Measurements from ENCODE around the gene FGFBP3. TPM values are rescaled to one million over a fixed set of nuclear protein-coding genes. Genes with fewer than 3 reads are reported as not detected.

The FGFBP3 gene
- polyA plus RNA-seq, 1 of the 3 experiments (the other 2 are of a cell fraction) = 1.3 TPM

GRCh38 chr10:91886954-91887271 lies 22.4 kb downstream of the FGFBP3 start:
- Histone ChIP-seq H3K9me3 (no peaks in the 10 kb centered on the region), H2AFZ (ENCODE audit: low read depth) (peak overlapping the region; percentile 94), H3K4me2 (peak overlapping the region; percentile 78), H4K20me1 (ENCODE audit: insufficient read depth) (no peaks in the 10 kb centered on the region), H3K27me3 (ENCODE audit: insufficient read depth) (no peaks in the 10 kb centered on the region), H3K79me2 (ENCODE audit: insufficient read depth) (no peaks in the 10 kb centered on the region), H3K36me3 (replicated peaks in 1 of 2; ENCODE audit: control insufficient read depth in 1 of 2, insufficient read depth in 2 of 2, low read length in 1 of 2) (no peaks in the 10 kb centered on the region), H3K27ac (ENCODE audit: low read depth in 2 of 2, low read length in 1 of 2) (no peak overlapping the region), H3K4me1 (ENCODE audit: control insufficient read depth in 1 of 2, insufficient read depth in 2 of 2, low read depth in 1 of 2, low read length in 1 of 2) (peaks cover 0 to 9% of the 10 kb centered on the region in 2 experiments; a peak in 2 of 4 replicates), H3K9me2 (no peaks in the 10 kb centered on the region), H3F3A (replicated peaks; ENCODE audit: insufficient read depth) (no peaks in the 10 kb centered on the region), H3K9ac (no peak overlapping the region), H3K4me3 (ENCODE audit: low read depth in 2 of 2, low read length in 1 of 2) (peak overlapping the region; percentile 58 to 63)
- CTCF ChIA-PET = interaction anchor here (0.8 to 1.4 kb wide), 7 partner anchors 12 to 128 kb away, joined by 3 to 5 read pairs (median 3); no protein-coding TSS in a partner anchor
- WGBS (ENCODE audit: low lambda C conversion rate) = 28% methylated on average over 6 of the region's 6 CpGs
- TF ChIP-seq EP300 (IDR thresholded peaks at IDR 0.05; ENCODE audit: borderline replicate concordance in 1 of 2, low read depth in 1 of 2, low read length in 1 of 2) = no peak
- no peak for TF ChIP-seq EZH2phosphoT487 (IDR thresholded peaks at IDR 0.05; ENCODE audit: borderline replicate concordance, low read depth)
- no peak for TF ChIP-seq NFIC (IDR thresholded peaks at IDR 0.05; ENCODE audit: borderline replicate concordance)
- TF ChIP-seq CHD2 (IDR thresholded peaks at IDR 0.05; ENCODE audit: low read length, partially characterized antibody) = no peak
- no peak for TF ChIP-seq ELF1 (IDR thresholded peaks at IDR 0.05)
- no peak for TF ChIP-seq SIN3A (IDR thresholded peaks at IDR 0.05; ENCODE audit: borderline replicate concordance, low read depth, low read length)
- POLR2A ChIA-PET = interaction anchor here (1.0 to 1.4 kb wide), 2 partner anchors 21 to 89 kb away, joined by 4 to 6 read pairs; partner anchors contain the start of gene TNKS2
- no peak for DNase-seq

- Histone ChIP-seq H4K20me1 (ENCODE audit: insufficient read depth) (no peaks in the 10 kb centered on the region), H3K9me2 (no peaks in the 10 kb centered on the region), H2AFZ (ENCODE audit: low read depth) (no peak overlapping the region), H3K4me3 (ENCODE audit: low read depth in 2 of 2, low read length in 1 of 2) (no peak overlapping the region), H3K9me3 (no peaks in the 10 kb centered on the region), H3K4me1 (ENCODE audit: control insufficient read depth in 1 of 2, insufficient read depth in 2 of 2, low read depth in 1 of 2, low read length in 1 of 2) (peaks cover 0 to 9% of the 10 kb centered on the region in 2 experiments; a peak in 2 of 4 replicates), H3K4me2 (no peak overlapping the region), H3K27me3 (ENCODE audit: insufficient read depth) (no peaks in the 10 kb centered on the region), H3F3A (replicated peaks; ENCODE audit: insufficient read depth) (no peaks in the 10 kb centered on the region), H3K36me3 (replicated peaks in 1 of 2; ENCODE audit: control insufficient read depth in 1 of 2, insufficient read depth in 2 of 2, low read length in 1 of 2) (no peaks in the 10 kb centered on the region), H3K79me2 (ENCODE audit: insufficient read depth) (no peaks in the 10 kb centered on the region), H3K9ac (no peak overlapping the region), H3K27ac (ENCODE audit: low read depth in 2 of 2, low read length in 1 of 2) (no peak overlapping the region)
- CTCF ChIA-PET = interaction anchor here (0.7 to 0.9 kb wide), 2 partner anchors 15 to 64 kb away, joined by 3 to 4 read pairs; no protein-coding TSS in a partner anchor
- no peak for DNase-seq
- WGBS (ENCODE audit: low lambda C conversion rate) = 96% methylated on average over 9 of the region's 9 CpGs
- TF ChIP-seq SMC3 (IDR thresholded peaks at IDR 0.05; ENCODE audit: low read depth, low read length) = no peak
- no peak for TF ChIP-seq CHD2 (IDR thresholded peaks at IDR 0.05; ENCODE audit: low read length, partially characterized antibody)
- no peak for TF ChIP-seq FOSL2 (IDR thresholded peaks at IDR 0.05; ENCODE audit: borderline replicate concordance, low read depth)
- POLR2A ChIA-PET = no interaction called here
These were observed 23.8 kb downstream of the FGFBP3 start for GRCh38 chr10:91885362-91886079.

- Histone ChIP-seq H3K79me2 (ENCODE audit: insufficient read depth) (no peaks in the 10 kb centered on the region), H3K9me2 (no peaks in the 10 kb centered on the region), H3K9me3 (no peaks in the 10 kb centered on the region), H3K4me2 (no peak overlapping the region), H3K4me3 (ENCODE audit: low read depth in 2 of 2, low read length in 1 of 2) (no peak overlapping the region), H3K36me3 (replicated peaks in 1 of 2; ENCODE audit: control insufficient read depth in 1 of 2, insufficient read depth in 2 of 2, low read length in 1 of 2) (no peaks in the 10 kb centered on the region), H3K27me3 (ENCODE audit: insufficient read depth) (no peaks in the 10 kb centered on the region), H4K20me1 (ENCODE audit: insufficient read depth) (no peaks in the 10 kb centered on the region), H3K27ac (ENCODE audit: low read depth in 2 of 2, low read length in 1 of 2) (no peak overlapping the region), H3K9ac (no peak overlapping the region), H3K4me1 (ENCODE audit: control insufficient read depth in 1 of 2, insufficient read depth in 2 of 2, low read depth in 1 of 2, low read length in 1 of 2) (peaks cover 0 to 9% of the 10 kb centered on the region in 2 experiments; a peak in 2 of 4 replicates), H2AFZ (ENCODE audit: low read depth) (no peak overlapping the region), H3F3A (replicated peaks; ENCODE audit: insufficient read depth) (no peaks in the 10 kb centered on the region)
- ChIA-PET POLR2A (no interaction called here), CTCF (interaction anchor here (0.7 to 0.9 kb wide), 2 partner anchors 14 to 63 kb away, joined by 3 to 4 read pairs; no protein-coding TSS in a partner anchor)
- DNase-seq = no peak
- TF ChIP-seq YY1 (IDR thresholded peaks at IDR 0.05; ENCODE audit: low read depth) (no peak), REST (IDR thresholded peaks at IDR 0.05; ENCODE audit: low read depth, low read length) (no peak), NFIC (IDR thresholded peaks at IDR 0.05; ENCODE audit: borderline replicate concordance) (no peak), NRF1 (IDR thresholded peaks at IDR 0.05; ENCODE audit: low read depth, low read length) (no peak), MAX (IDR thresholded peaks at IDR 0.05; ENCODE audit: low read depth) (no peak), SMC3 (IDR thresholded peaks at IDR 0.05; ENCODE audit: low read depth, low read length) (no peak)
- WGBS (ENCODE audit: low lambda C conversion rate) = 93% methylated on average over 1 of the region's 1 CpG
These were observed 24.8 kb downstream of the FGFBP3 start for GRCh38 chr10:91884536-91884935.

Measured in SK-N-SH (cell line).